Loucy (cell line): ENCODE measurements around the gene TUBA4A.

Experiments
- H2AFZ ChIP-seq: fragments of 200-600 bp; sonication (generic); 2 replicates; pipeline ENCODE4 v1.6.0; 2016; ENCODE audit warnings: antibody characterized with exemption, mild to moderate bottlenecking, low read length, moderate library complexity
- H3F3A ChIP-seq: fragments of 200-600 bp; 2 replicates; pipeline ENCODE4 v1.6.0; 2016; ENCODE audit warnings: antibody characterized with exemption, low read depth, mild to moderate bottlenecking
- H3K27me3 ChIP-seq: fragments of 200-600 bp; sonication (generic); 2 replicates; pipeline ENCODE4 v1.6.1; 2014; ENCODE audit warnings: low read length, mild to moderate bottlenecking; ENCODE audit not compliant: insufficient read depth, poor library complexity, severe bottlenecking
- H3K36me3 ChIP-seq: fragments of 200-600 bp; sonication (generic); 2 replicates; pipeline ENCODE4 v1.6.1; 2016; ENCODE audit warnings: low read length; ENCODE audit not compliant: insufficient read depth
- H3K4me1 ChIP-seq: fragments of 200-600 bp; sonication (generic); 2 replicates; pipeline ENCODE4 v1.5.1; 2014; ENCODE audit warnings: low read length, mild to moderate bottlenecking; ENCODE audit not compliant: insufficient read depth, poor library complexity, severe bottlenecking
- H3K4me2 ChIP-seq: fragments of 200-600 bp; sonication (generic); 2 replicates; pipeline ENCODE4 v1.6.0; 2014; ENCODE audit warnings: antibody characterized with exemption, low read length, low read depth, mild to moderate bottlenecking; ENCODE audit not compliant: poor library complexity, severe bottlenecking
- H3K4me3 ChIP-seq: fragments of 200-600 bp; sonication (generic); 2 replicates; pipeline ENCODE4 v1.5.1; 2014; ENCODE audit warnings: low read length, mild to moderate bottlenecking, mixed read lengths; ENCODE audit not compliant: poor library complexity, severe bottlenecking
- H3K79me2 ChIP-seq: fragments of 200-600 bp; sonication (generic); 2 replicates; pipeline ENCODE4 v1.6.1; 2014; ENCODE audit warnings: low read length; ENCODE audit not compliant: insufficient read depth
- H3K9ac ChIP-seq: fragments of 200-600 bp; sonication (generic); 2 replicates; pipeline ENCODE4 v1.6.0; 2014; ENCODE audit warnings: mild to moderate bottlenecking, low read depth, low read length, moderate library complexity; ENCODE audit not compliant: poor library complexity, severe bottlenecking
- H3K9me2 ChIP-seq: fragments of 200-600 bp; sonication (generic); replicated peaks from 2 replicates; pipeline ENCODE4 v1.6.1; 2016; ENCODE audit warnings: low read depth, low read length, mixed read lengths
- H3K9me3 ChIP-seq: fragments of 200-600 bp; sonication (generic); 2 replicates; pipeline ENCODE4 v1.6.1; 2014; ENCODE audit warnings: mild to moderate bottlenecking, antibody characterized with exemption, low read length, low read depth; ENCODE audit not compliant: insufficient read depth
- H4K20me1 ChIP-seq: fragments of 200-600 bp; sonication (generic); 2 replicates; pipeline ENCODE4 v1.6.0; 2014; ENCODE audit warnings: antibody characterized with exemption, low read length, mild to moderate bottlenecking; ENCODE audit not compliant: insufficient read depth, poor library complexity, severe bottlenecking
- EZH2phosphoT487 ChIP-seq: fragments of 200-600 bp; IDR thresholded peaks from 2 replicates; pipeline ENCODE4 v1.6.1; 2018; ENCODE audit warnings: antibody characterized with exemption, mild to moderate bottlenecking, moderate library complexity, borderline replicate concordance
- TF ChIP-seq, protein P1 (sequence below): fragments of 200-600 bp; sonication (generic); conservative IDR thresholded peaks from 2 replicates; pipeline ENCODE4 v1.5.1; 2014; ENCODE audit warnings: mild to moderate bottlenecking, antibody characterized with exemption, low read length

The TUBA4A gene

DNA sequence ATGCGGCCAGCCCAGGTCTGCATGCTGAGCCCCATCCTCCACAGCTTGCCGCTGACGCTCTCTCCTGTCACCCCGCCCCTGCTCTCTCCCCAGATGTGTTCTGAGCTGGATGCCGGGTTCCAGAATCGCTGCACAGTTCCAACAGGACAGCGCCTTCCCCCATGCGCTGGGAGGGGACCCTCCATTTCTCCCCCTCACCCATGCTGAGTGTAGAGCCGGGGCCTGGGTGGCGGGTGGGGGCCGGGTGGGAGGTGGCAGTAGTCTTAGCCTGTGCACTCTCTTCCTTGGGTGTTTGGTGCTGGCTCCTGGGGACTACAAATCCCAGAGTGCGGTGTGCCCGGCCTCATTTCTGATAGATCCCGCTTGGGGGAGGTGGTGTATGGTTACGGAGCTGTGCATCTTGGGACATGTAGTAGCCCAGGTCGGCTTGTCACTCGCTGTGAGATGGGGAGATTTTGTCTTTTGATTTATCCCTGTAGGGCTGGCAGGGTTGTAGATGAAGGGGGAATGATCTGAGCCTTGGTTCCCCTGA is 32.2 kb upstream of the TUBA4A start:
- Histone ChIP-seq H3K9me2 (no peaks in the 10 kb centered on the region), H3K4me1 (peaks cover 7% of the 10 kb centered on the region), H3K4me2 (no peak overlapping the region), H4K20me1 (no peaks in the 10 kb centered on the region), H3K27me3 (no peaks in the 10 kb centered on the region), H2AFZ (no peak overlapping the region), H3K79me2 (no peaks in the 10 kb centered on the region), H3K9me3 (no peaks in the 10 kb centered on the region), H3K36me3 (no peaks in the 10 kb centered on the region; the same call in 1 of the 2 replicates), H3K9ac (no peak overlapping the region), H3K4me3 (no peak overlapping the region), H3F3A (no peaks in the 10 kb centered on the region)
- TF ChIP-seq, protein P1, sequence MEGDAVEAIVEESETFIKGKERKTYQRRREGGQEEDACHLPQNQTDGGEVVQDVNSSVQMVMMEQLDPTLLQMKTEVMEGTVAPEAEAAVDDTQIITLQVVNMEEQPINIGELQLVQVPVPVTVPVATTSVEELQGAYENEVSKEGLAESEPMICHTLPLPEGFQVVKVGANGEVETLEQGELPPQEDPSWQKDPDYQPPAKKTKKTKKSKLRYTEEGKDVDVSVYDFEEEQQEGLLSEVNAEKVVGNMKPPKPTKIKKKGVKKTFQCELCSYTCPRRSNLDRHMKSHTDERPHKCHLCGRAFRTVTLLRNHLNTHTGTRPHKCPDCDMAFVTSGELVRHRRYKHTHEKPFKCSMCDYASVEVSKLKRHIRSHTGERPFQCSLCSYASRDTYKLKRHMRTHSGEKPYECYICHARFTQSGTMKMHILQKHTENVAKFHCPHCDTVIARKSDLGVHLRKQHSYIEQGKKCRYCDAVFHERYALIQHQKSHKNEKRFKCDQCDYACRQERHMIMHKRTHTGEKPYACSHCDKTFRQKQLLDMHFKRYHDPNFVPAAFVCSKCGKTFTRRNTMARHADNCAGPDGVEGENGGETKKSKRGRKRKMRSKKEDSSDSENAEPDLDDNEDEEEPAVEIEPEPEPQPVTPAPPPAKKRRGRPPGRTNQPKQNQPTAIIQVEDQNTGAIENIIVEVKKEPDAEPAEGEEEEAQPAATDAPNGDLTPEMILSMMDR, result no peak
- no peak for TF ChIP-seq EZH2phosphoT487

DNA sequence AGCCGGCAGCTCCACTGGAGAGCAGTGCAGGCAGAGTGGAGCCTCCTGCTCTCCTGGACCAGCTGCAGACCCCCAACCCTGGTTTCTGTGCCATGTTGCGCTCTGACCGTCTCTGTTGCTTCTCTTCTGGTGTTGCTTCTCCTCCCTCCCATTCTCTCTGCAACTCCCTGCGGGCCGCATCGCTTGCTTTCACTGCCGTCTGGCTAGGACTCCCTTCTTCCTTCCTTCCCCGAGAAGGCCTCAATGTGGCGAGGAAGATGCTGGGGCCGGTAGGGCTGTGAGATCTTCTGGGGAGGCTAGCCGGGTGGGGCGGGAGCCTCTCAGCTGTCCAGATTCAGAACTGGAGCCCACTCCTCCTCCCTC is 31.6 kb upstream of the TUBA4A start:
- Histone ChIP-seq H3K79me2 (peaks cover under 1% of the 10 kb centered on the region; the same call in 1 of the 2 replicates), H3K9me2 (no peaks in the 10 kb centered on the region), H3K4me3 (no peak overlapping the region), H3K9me3 (no peaks in the 10 kb centered on the region), H3K4me2 (no peak overlapping the region), H3K4me1 (peaks cover 7% of the 10 kb centered on the region), H3F3A (no peaks in the 10 kb centered on the region), H2AFZ (no peak overlapping the region), H3K27me3 (no peaks in the 10 kb centered on the region), H3K36me3 (no peaks in the 10 kb centered on the region; the same call in 1 of the 2 replicates), H4K20me1 (no peaks in the 10 kb centered on the region), H3K9ac (no peak overlapping the region)
- TF ChIP-seq EZH2phosphoT487, result no peak
- TF ChIP-seq, protein P1, result no peak

DNA sequence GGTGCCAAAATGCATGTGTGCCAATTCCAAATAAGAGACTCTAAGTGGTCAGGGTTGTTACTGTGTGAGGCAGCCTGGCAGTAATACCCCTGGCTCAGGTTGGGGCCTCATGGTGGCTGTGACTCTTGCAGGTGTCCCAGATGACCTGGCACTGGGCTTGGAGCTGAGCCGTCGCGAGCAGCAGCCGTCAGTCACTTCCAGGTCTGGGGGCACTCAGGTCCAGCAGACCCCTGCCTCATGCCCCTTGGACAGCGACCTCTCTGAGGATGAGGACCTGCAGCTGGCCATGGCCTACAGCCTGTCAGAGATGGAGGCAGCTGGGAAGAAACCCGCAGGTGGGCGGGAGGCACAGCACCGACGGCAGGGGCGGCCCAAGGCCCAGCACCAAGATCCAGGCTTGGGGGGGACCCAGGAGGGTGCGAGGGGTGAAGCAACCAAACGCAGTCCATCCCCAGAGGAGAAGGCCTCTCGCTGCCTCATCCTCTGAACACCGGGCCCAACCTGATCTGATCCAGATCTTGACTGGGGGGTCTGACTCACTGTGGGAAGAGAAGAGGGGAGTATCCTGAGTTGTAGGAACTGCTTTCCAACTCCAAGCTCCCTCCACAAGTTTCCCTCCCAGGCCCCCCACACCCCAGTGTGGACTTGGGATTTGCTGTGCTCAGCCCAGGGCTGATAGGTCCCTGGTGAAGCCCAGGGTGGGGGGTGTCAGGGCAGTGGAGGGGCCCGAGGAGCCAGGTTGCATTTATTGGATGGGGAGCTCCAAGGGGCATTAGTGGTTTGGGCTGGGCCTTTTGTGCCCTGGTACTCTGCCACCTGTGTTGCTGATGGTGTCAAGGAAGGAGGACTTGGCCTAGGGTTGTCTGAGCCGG is 31.0 kb upstream of the TUBA4A start:
- Histone ChIP-seq H2AFZ (no peak overlapping the region), H4K20me1 (peaks cover 6% of the 10 kb centered on the region), H3K36me3 (no peaks in the 10 kb centered on the region; the same call in 1 of the 2 replicates)

More for the DNA sequence above, 31.0 kb upstream of the TUBA4A start:
- Histone ChIP-seq H3F3A (no peaks in the 10 kb centered on the region), H3K9ac (no peak overlapping the region), H3K9me2 (no peaks in the 10 kb centered on the region), H3K4me3 (no peak overlapping the region), H3K4me1 (peaks cover 12% of the 10 kb centered on the region), H3K27me3 (no peaks in the 10 kb centered on the region), H3K4me2 (no peak overlapping the region), H3K79me2 (peaks cover 6% of the 10 kb centered on the region; the same call in 1 of the 2 replicates), H3K9me3 (no peaks in the 10 kb centered on the region)
- TF ChIP-seq, protein P1, result no peak
- no peak for TF ChIP-seq EZH2phosphoT487
